Endometrial microvascular endothelial cells (primary cell): ENCODE data around the gene FSTL1. TPM values are rescaled to one million over a fixed set of nuclear protein-coding genes. Genes with fewer than 3 reads are reported as not detected.

Experiments
- total RNA-seq: library from RNA; depleted of rRNA; stranded (reverse); fragments of >200 nt; gene quantifications from one replicate; pipeline ENCODE4 v1.2.3, GENCODE V29; 2015; ENCODE audit errors: inconsistent ontology term

FSTL1 gene
- total RNA-seq, 1 donor from 2014 or later = 534 TPM

Other genes with a start within 250 kb of the FSTL1 start
- gene GPR156, start 165.8 kb downstream of the FSTL1 start, total RNA-seq = not detected
- 26.1 TPM for gene LRRC58, start 101.6 kb downstream of the FSTL1 start, total RNA-seq
- gene NDUFB4, start 145.3 kb upstream of the FSTL1 start, total RNA-seq = 114 TPM
- gene HGD, start 231.2 kb upstream of the FSTL1 start, total RNA-seq = not detected